Endodermal cell (in vitro differentiated cells): ENCODE results near the gene TRAF3IP1. TPM values are rescaled to one million over a fixed set of nuclear protein-coding genes. Genes with fewer than 3 reads are reported as not detected.

Experiments used
- DNase-seq: peaks from one replicate; pipeline ENCODE4 v3.0.0-alpha.2; 2017
- H3K27ac ChIP-seq: 2 replicates; pipeline ENCODE4 v1.5.1; 2013; ENCODE audit warnings: mild to moderate bottlenecking, low read depth, low read length, moderate library complexity
- H3K27me3 ChIP-seq: 2 replicates; pipeline ENCODE4 v1.6.1; 2013; ENCODE audit warnings: mild to moderate bottlenecking, low read length, moderate library complexity; ENCODE audit not compliant: insufficient read depth, control insufficient read depth, poor library complexity, severe bottlenecking
- H3K36me3 ChIP-seq: 2 replicates; pipeline ENCODE4 v1.7.0; 2013; ENCODE audit warnings: mild to moderate bottlenecking, low read length, moderate library complexity; ENCODE audit not compliant: control insufficient read depth, insufficient read depth
- H3K4me1 ChIP-seq: one replicate; pipeline ENCODE4 v1.7.0; 2013; ENCODE audit warnings: low read length; ENCODE audit not compliant: control insufficient read depth, insufficient read depth
- H3K4me3 ChIP-seq: 2 replicates; pipeline ENCODE4 v1.5.1; 2013; ENCODE audit warnings: mild to moderate bottlenecking, low read length, moderate library complexity
- H3K9ac ChIP-seq: 2 replicates; pipeline ENCODE4 v1.6.1; 2013; ENCODE audit warnings: mild to moderate bottlenecking, low read length, moderate library complexity; ENCODE audit not compliant: poor library complexity, severe bottlenecking; ENCODE audit errors: extremely low read depth
- H3K9me3 ChIP-seq: 2 replicates; pipeline ENCODE4 v1.6.1; 2013; ENCODE audit warnings: mild to moderate bottlenecking, low read length, moderate library complexity; ENCODE audit not compliant: control insufficient read depth
- H3K27ac Mint-ChIP-seq: 2 replicates; pipeline ENCODE4 v1.8.0; 2020; ENCODE audit warnings: mixed read lengths
- H3K27me3 Mint-ChIP-seq: 2 replicates; pipeline ENCODE4 v1.8.0; 2021; ENCODE audit warnings: mild to moderate bottlenecking, mixed read lengths; ENCODE audit not compliant: insufficient read depth
- H3K36me3 Mint-ChIP-seq: 2 replicates; pipeline ENCODE4 v1.8.0; 2020; ENCODE audit warnings: low read depth, mixed read lengths
- H3K4me1 Mint-ChIP-seq: 2 replicates; pipeline ENCODE4 v1.8.0; 2020; ENCODE audit warnings: mixed read lengths
- H3K4me3 Mint-ChIP-seq: 2 replicates; pipeline ENCODE4 v1.8.0; 2020; ENCODE audit warnings: mild to moderate bottlenecking, moderate library complexity, mixed read lengths
- H3K9me3 Mint-ChIP-seq: 2 replicates; pipeline ENCODE4 v1.8.0; 2020; ENCODE audit warnings: mild to moderate bottlenecking, mixed read lengths
- WGBS, 2 experiments: methylation state at CpG; one replicate each; pipeline versions ENCODE4 v1.1.5 to v1.1.7; 2013; ENCODE audit warnings: missing lambda C conversion rate in 2 of 2, mixed read lengths in 1 of 2; ENCODE audit not compliant: insufficient coverage in 1 of 2, insufficient read length in 1 of 2; 5-methylcytosine and 5-hydroxymethylcytosine counted together
- total RNA-seq, 2 donors: library from RNA; stranded (reverse); fragmentation: NEBNext Ultra II Directional in 1 of 2; extraction: Animal tissue kit (Norgen Biotek cat#: 25700) in 1 of 2; gene quantifications; 2 replicates in 1 of 2; 3 replicates in 1 of 2; pipeline ENCODE4 v1.2.1, GENCODE V29; 2021
- TF ChIP-seq, protein P1 (sequence below): fragments of 200-600 bp; sonication (generic); conservative IDR thresholded peaks from 2 replicates; pipeline ENCODE4 v1.5.0; 2021; ENCODE audit warnings: antibody characterized with exemption, mild to moderate bottlenecking

The TRAF3IP1 gene
- total RNA-seq, 2 donors from 2014 or later: 21.9 to 28.3 TPM

DNA sequence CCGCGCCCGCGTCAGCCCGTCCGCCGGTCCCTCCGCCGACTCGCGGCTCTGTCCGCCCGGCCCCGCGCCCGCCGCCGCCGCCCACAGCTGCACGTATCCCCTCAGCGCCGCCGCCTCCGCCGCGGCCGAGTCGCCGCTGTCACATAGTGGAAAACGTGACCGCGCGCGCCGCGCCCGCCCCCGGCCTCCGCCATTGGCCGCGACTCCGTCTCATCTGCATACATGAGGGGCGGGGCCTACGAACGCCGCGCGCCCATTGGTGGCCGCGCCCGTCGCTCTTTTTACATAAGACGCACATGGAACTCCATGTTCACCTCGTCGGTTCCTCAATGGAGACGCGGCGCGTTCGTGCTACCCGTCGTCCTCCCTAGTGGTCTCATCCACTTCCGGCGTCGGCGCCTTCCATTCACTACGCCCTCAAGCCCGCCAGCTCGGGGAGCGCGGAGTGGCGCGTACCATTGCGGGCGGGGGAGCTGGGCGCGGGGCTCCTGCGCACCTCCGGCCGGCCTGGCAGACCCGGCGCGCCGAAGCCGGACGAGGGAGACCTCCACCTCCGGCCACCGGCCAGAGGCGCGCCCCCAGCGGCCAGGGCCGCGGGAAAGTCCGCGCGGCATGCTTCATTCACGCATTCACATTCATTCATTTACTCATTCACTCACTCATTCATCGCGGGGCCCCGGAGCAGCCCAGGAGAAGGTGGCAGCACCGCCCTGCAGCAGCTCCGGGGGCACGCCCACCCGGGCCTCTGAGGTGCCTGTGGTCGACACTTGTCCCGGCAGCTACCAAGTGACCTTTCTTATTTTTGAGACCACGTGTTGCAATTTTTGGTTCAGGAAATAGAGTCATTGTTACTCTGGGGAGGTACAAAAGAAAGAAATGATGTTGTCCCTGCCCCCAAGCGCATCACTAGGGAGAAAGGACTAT lies 31.4 kb upstream of the TRAF3IP1 start:
- peak overlapping the region; percentile 72 for H3K4me3 Mint-ChIP-seq
- H3K4me1 Mint-ChIP-seq: peaks cover 51% of the 10 kb centered on the region
- Histone ChIP-seq H3K4me1 (peaks cover 36% of the 10 kb centered on the region), H3K27ac (peak overlapping the region; percentile 81), H3K9ac (peak overlapping the region; percentile 91), H3K36me3 (no peaks in the 10 kb centered on the region), H3K4me3 (peak overlapping the region; percentile 82), H3K27me3 (no peaks in the 10 kb centered on the region), H3K9me3 (no peaks in the 10 kb centered on the region)
- H3K9me3 Mint-ChIP-seq: no peaks in the 10 kb centered on the region
- peaks cover 2% of the 10 kb centered on the region for H3K36me3 Mint-ChIP-seq
- H3K27ac Mint-ChIP-seq: peak overlapping the region; percentile 89
- TF ChIP-seq, protein P1, sequence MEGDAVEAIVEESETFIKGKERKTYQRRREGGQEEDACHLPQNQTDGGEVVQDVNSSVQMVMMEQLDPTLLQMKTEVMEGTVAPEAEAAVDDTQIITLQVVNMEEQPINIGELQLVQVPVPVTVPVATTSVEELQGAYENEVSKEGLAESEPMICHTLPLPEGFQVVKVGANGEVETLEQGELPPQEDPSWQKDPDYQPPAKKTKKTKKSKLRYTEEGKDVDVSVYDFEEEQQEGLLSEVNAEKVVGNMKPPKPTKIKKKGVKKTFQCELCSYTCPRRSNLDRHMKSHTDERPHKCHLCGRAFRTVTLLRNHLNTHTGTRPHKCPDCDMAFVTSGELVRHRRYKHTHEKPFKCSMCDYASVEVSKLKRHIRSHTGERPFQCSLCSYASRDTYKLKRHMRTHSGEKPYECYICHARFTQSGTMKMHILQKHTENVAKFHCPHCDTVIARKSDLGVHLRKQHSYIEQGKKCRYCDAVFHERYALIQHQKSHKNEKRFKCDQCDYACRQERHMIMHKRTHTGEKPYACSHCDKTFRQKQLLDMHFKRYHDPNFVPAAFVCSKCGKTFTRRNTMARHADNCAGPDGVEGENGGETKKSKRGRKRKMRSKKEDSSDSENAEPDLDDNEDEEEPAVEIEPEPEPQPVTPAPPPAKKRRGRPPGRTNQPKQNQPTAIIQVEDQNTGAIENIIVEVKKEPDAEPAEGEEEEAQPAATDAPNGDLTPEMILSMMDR: peak; percentile 73
- peak; percentile 99 for DNase-seq
- no peaks in the 10 kb centered on the region for H3K27me3 Mint-ChIP-seq
- 0 to 1% methylated on average over 53 to 108 of the region's 108 CpGs for WGBS, 2 experiments

DNA sequence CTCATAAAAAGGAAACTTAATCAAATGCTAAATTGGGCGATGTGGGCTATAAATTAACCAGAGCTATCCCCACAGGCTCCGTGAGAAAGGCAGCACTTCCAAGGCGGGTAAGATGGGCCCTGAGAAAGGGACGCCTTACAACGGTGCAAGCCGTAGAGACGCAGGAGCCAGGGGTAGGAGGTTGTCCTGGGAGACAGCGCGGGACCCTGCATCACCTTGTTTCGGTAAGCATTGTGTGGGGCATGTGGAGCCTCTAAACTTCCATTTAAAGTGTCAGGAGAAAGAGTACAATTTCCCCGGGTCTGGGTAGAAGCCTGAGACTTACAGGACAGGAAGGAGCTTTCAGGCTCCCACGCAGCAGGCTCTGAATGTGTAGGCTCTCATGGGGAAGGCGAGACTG lies 30.7 kb upstream of the TRAF3IP1 start:
- Histone ChIP-seq H3K36me3 (no peaks in the 10 kb centered on the region), H3K9me3 (no peaks in the 10 kb centered on the region), H3K4me1 (peaks cover 36% of the 10 kb centered on the region), H3K4me3 (peak overlapping the region; percentile 82), H3K27me3 (no peaks in the 10 kb centered on the region), H3K9ac (peak overlapping the region; percentile 62), H3K27ac (no peak overlapping the region)
- 29 to 31% methylated on average over 13 of the region's 13 CpGs for WGBS, 2 experiments
- no peak for DNase-seq
- no peaks in the 10 kb centered on the region for H3K9me3 Mint-ChIP-seq
- TF ChIP-seq, protein P1: no peak
- peak overlapping the region; percentile 72 for H3K4me3 Mint-ChIP-seq
- peaks cover 52% of the 10 kb centered on the region for H3K4me1 Mint-ChIP-seq
- peaks cover 1% of the 10 kb centered on the region for H3K27me3 Mint-ChIP-seq
- H3K36me3 Mint-ChIP-seq: peaks cover under 1% of the 10 kb centered on the region
- H3K27ac Mint-ChIP-seq: peak overlapping the region; percentile 89

DNA sequence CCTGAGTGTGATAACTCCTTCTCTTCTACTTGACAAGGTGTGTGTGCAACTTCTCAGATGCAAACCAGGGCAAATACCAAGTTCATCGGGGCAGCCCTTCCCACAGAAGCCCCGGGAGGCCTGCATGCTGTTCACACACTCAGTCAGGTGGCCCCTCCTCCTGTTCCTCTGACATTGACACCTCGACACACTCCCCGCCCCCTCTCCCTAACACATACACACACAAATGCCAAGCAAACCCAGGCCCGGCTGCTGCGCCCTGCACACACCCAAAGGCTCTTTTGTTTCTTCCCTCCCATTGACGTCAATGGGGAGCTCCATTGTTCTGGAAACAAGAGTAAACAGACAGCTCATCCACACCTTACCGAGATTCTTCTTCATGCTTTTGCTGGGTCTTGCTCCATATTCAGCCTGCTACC lies 30.2 kb upstream of the TRAF3IP1 start:
- WGBS, 2 experiments: 5 to 15% methylated on average over 4 to 8 of the region's 8 CpGs
- DNase-seq: peak; percentile 94
- TF ChIP-seq, protein P1: no peak

More for the DNA sequence above, 30.2 kb upstream of the TRAF3IP1 start:
- Histone ChIP-seq H3K27ac (no peak overlapping the region), H3K36me3 (no peaks in the 10 kb centered on the region), H3K4me3 (peak overlapping the region; percentile 82), H3K9me3 (no peaks in the 10 kb centered on the region), H3K27me3 (no peaks in the 10 kb centered on the region), H3K4me1 (peaks cover 37% of the 10 kb centered on the region), H3K9ac (peak overlapping the region; percentile 62)
- H3K4me3 Mint-ChIP-seq: peak overlapping the region; percentile 72
- peaks cover 3% of the 10 kb centered on the region for H3K27me3 Mint-ChIP-seq
- no peaks in the 10 kb centered on the region for H3K9me3 Mint-ChIP-seq
- peak overlapping the region; percentile 89 for H3K27ac Mint-ChIP-seq
- peaks cover 50% of the 10 kb centered on the region for H3K4me1 Mint-ChIP-seq
- no peaks in the 10 kb centered on the region for H3K36me3 Mint-ChIP-seq
